Liver (tissue), 9 donors: Measurements from ENCODE around the gene GC. TPM values are rescaled to one million over a fixed set of nuclear protein-coding genes. Genes with fewer than 3 reads are reported as not detected.
"Not testable (repeated sequence)": the region's sequence is repeated elsewhere in the genome, so short reads cannot be mapped to it uniquely, and the experiment has no call there.

Experiments
- DNase-seq: peaks from one replicate; pipeline ENCODE4 v3.0.0-alpha.2; 2017; ENCODE audit warnings: low spot score
- H3K27ac ChIP-seq, 2 donors: one replicate each; pipeline ENCODE4 v1.7.0; 2013; ENCODE audit warnings: inconsistent platforms in 2 of 2, low read length in 2 of 2, control low read depth in 1 of 2, low read depth in 1 of 2, mild to moderate bottlenecking in 1 of 2
- H3K27me3 ChIP-seq, 4 donors: one replicate each; pipeline versions ENCODE4 v1.6.1 to v1.7.0; 2013; ENCODE audit warnings: low read length in 3 of 4, inconsistent platforms in 1 of 4, mild to moderate bottlenecking in 1 of 4, moderate library complexity in 1 of 4; ENCODE audit not compliant: control insufficient read depth in 4 of 4, insufficient read depth in 4 of 4
- H3K36me3 ChIP-seq, 4 donors: one replicate each; pipeline versions ENCODE4 v1.6.1 to v1.7.0; 2013; ENCODE audit warnings: low read length in 3 of 4, mild to moderate bottlenecking in 3 of 4, low read depth in 1 of 4, moderate library complexity in 1 of 4; ENCODE audit not compliant: control insufficient read depth in 4 of 4, insufficient read depth in 3 of 4
- H3K4me1 ChIP-seq, 4 donors: one replicate each; pipeline versions ENCODE4 v1.6.1 to v1.7.0; 2013; ENCODE audit warnings: low read length in 3 of 4, mild to moderate bottlenecking in 3 of 4, moderate library complexity in 1 of 4; ENCODE audit not compliant: control insufficient read depth in 4 of 4, insufficient read depth in 4 of 4
- H3K4me3 ChIP-seq, 3 donors: one replicate each; pipeline versions ENCODE4 v1.6.1 to v1.7.0; 2013; ENCODE audit warnings: low read length in 3 of 3, control low read depth in 1 of 3, low read depth in 1 of 3, mild to moderate bottlenecking in 1 of 3
- H3K9ac ChIP-seq, 2 donors: one replicate each; pipeline ENCODE4 v1.7.0; 2013; ENCODE audit warnings: low read length in 2 of 2, mild to moderate bottlenecking in 2 of 2, moderate library complexity in 2 of 2, control low read depth in 1 of 2, low read depth in 1 of 2
- H3K9me3 ChIP-seq, 4 donors: one replicate each; pipeline versions ENCODE4 v1.6.1 to v1.7.0; 2013; ENCODE audit warnings: low read length in 3 of 4; ENCODE audit not compliant: control insufficient read depth in 4 of 4
- ATF3 ChIP-seq: IDR thresholded peaks from 2 replicates; pipeline ENCODE4 v1.6.1; 2016; ENCODE audit warnings: antibody characterized with exemption
- EGR1 ChIP-seq, 2 donors: IDR thresholded peaks; 2 replicates each; pipeline ENCODE4 v1.6.1; 2016 to 2018; ENCODE audit warnings: antibody characterized with exemption in 2 of 2, low read depth in 2 of 2
- FOXA1 ChIP-seq: IDR thresholded peaks from 2 replicates; pipeline ENCODE4 v1.6.1; 2016; ENCODE audit warnings: antibody characterized with exemption
- FOXA2 ChIP-seq: IDR thresholded peaks from 2 replicates; pipeline ENCODE4 v1.6.1; 2016; ENCODE audit warnings: antibody characterized with exemption
- GABPA ChIP-seq, 2 donors: IDR thresholded peaks in 1 of 2; conservative IDR thresholded peaks in 1 of 2; 2 replicates each; pipeline ENCODE4 v1.6.1; 2016; ENCODE audit warnings: antibody characterized with exemption in 2 of 2, mild to moderate bottlenecking in 1 of 2, moderate library complexity in 1 of 2
- HNF4A ChIP-seq, 2 donors: conservative IDR thresholded peaks; 2 replicates each; pipeline ENCODE4 v1.6.1; 2016; ENCODE audit warnings: antibody characterized with exemption in 2 of 2, mild to moderate bottlenecking in 2 of 2
- HNF4G ChIP-seq: IDR thresholded peaks from 2 replicates; pipeline ENCODE4 v1.6.1; 2016; ENCODE audit warnings: antibody characterized with exemption
- JUND ChIP-seq, 2 donors: IDR thresholded peaks; 2 replicates each; pipeline ENCODE4 v1.6.1; 2016; ENCODE audit warnings: antibody characterized with exemption in 2 of 2
- NR2F2 ChIP-seq: IDR thresholded peaks from 2 replicates; pipeline ENCODE4 v1.6.1; 2016; ENCODE audit warnings: antibody characterized with exemption
- RAD21 ChIP-seq, 2 donors: IDR thresholded peaks; 2 replicates each; pipeline ENCODE4 v1.6.1; 2016; ENCODE audit warnings: antibody characterized with exemption in 2 of 2, mild to moderate bottlenecking in 2 of 2
- REST ChIP-seq: IDR thresholded peaks from 2 replicates; pipeline ENCODE4 v1.6.1; 2016; ENCODE audit warnings: antibody characterized with exemption, mild to moderate bottlenecking
- RXRA ChIP-seq, 2 donors: IDR thresholded peaks; 2 replicates each; pipeline ENCODE4 v1.6.1; 2017 to 2018; ENCODE audit warnings: antibody characterized with exemption in 2 of 2, mild to moderate bottlenecking in 1 of 2
- SP1 ChIP-seq: IDR thresholded peaks from 2 replicates; pipeline ENCODE4 v1.6.1; 2018; ENCODE audit warnings: antibody characterized with exemption, mild to moderate bottlenecking
- TAF1 ChIP-seq: conservative IDR thresholded peaks from 2 replicates; pipeline ENCODE4 v1.6.1; 2016; ENCODE audit warnings: antibody characterized with exemption, mild to moderate bottlenecking
- YY1 ChIP-seq: IDR thresholded peaks from 2 replicates; pipeline ENCODE4 v1.6.1; 2016; ENCODE audit warnings: antibody characterized with exemption, mild to moderate bottlenecking
- ZBTB33 ChIP-seq: IDR thresholded peaks from 2 replicates; pipeline ENCODE4 v1.6.1; 2016; ENCODE audit warnings: antibody characterized with exemption
- WGBS: extraction: QIAGEN DNeasy Blood & Tissue Kit; methylation state at CpG from one replicate; pipeline ENCODE4 v1.1.7; 2013; 5-methylcytosine and 5-hydroxymethylcytosine counted together
- polyA plus RNA-seq, 2 donors: library from polyadenylated mRNA; stranded (reverse) in 1 of 2; unstranded in 1 of 2; fragments of 200-250 nt in 1 of 2; fragments of >200 nt in 1 of 2; fragmentation: Nextera tagmentation in 1 of 2; extraction: Ambion mirVana in 1 of 2; gene quantifications; one replicate each; pipeline versions ENCODE4 v1.2.1 to v1.2.3, GENCODE V29; 2013 to 2015
- total RNA-seq, 2 donors: library from RNA; depleted of rRNA; stranded (reverse); fragments of >200 nt; gene quantifications; one replicate each; pipeline ENCODE4 v1.2.3, GENCODE V29; 2014
- TF ChIP-seq, protein P1 (sequence below): fragments of 150-350 bp; IDR thresholded peaks from 2 replicates; pipeline ENCODE4 v1.5.1; 2017; ENCODE audit warnings: improper control_type of control experiment, low read depth, low read length; ENCODE audit not compliant: missing input control
- TF ChIP-seq, protein P2 (sequence below): IDR thresholded peaks from 2 replicates; pipeline ENCODE4 v1.6.1; 2016; ENCODE audit warnings: antibody characterized with exemption
- donor health status: healthy.
- donor health status: healthy.
- donor health status: healthy.
- donor health status: healthy.
- donor health status: healthy.

The GC gene
- total and polyA plus RNA-seq, 4 donors, result 1,801 to 4,674 (median 2,937) TPM

- H3K9me3 ChIP-seq, H3K9ac ChIP-seq, H3K4me3 ChIP-seq, H3K4me1 ChIP-seq, H3K27me3 ChIP-seq, H3K27ac ChIP-seq, DNase-seq: not testable (repeated sequence)
- TF ChIP-seq HNF4A (conservative IDR thresholded peaks at IDR 0.05) (peak; percentile 64 to 81), YY1 (peak; percentile 6), HNF4G (peak; percentile 16), SP1 (peak; percentile 11)
- 64% methylated on average over 2 of the region's 2 CpGs for WGBS
- peaks cover 0 to 23% (median 19%) of the 10 kb centered on the region in 4 donors for H3K36me3 ChIP-seq
Measured at GRCh38 chr4:71738782-71739181, 45.1 kb downstream of the GC start.

DNA sequence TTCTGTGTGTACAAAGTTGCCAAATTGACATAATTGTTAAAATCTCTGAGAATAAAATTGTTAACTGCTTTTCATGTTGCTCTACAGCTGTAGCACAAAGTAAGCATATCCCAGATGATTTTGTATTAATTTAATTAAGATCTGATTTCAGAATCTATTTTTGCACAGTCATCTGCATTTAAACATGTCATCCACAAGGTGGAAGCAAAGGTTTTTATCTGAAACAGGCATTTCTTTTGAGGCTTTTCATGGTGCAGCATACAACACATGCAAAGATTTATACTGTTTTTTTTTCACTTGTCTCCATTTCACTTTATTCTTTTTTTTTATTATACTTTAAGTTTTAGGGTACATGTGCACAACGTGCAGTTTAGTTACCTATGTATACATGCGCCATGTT, 51.2 kb downstream of the GC start:
- 94% methylated on average over 2 of the region's 2 CpGs for WGBS
- Histone ChIP-seq H3K27ac (no peak overlapping the region), H3K9ac (no peak overlapping the region), H3K4me1 (no peaks in the 10 kb centered on the region), H3K4me3 (no peak overlapping the region), H3K36me3 (no peaks in the 10 kb centered on the region), H3K9me3 (no peaks in the 10 kb centered on the region), H3K27me3 (no peaks in the 10 kb centered on the region)
- TF ChIP-seq, protein P1, sequence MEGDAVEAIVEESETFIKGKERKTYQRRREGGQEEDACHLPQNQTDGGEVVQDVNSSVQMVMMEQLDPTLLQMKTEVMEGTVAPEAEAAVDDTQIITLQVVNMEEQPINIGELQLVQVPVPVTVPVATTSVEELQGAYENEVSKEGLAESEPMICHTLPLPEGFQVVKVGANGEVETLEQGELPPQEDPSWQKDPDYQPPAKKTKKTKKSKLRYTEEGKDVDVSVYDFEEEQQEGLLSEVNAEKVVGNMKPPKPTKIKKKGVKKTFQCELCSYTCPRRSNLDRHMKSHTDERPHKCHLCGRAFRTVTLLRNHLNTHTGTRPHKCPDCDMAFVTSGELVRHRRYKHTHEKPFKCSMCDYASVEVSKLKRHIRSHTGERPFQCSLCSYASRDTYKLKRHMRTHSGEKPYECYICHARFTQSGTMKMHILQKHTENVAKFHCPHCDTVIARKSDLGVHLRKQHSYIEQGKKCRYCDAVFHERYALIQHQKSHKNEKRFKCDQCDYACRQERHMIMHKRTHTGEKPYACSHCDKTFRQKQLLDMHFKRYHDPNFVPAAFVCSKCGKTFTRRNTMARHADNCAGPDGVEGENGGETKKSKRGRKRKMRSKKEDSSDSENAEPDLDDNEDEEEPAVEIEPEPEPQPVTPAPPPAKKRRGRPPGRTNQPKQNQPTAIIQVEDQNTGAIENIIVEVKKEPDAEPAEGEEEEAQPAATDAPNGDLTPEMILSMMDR, result peak; percentile 47
- TF ChIP-seq TAF1 (no peak), RAD21 (IDR thresholded peaks at IDR 0.05) (peak; percentile 75 to 78)
- DNase-seq, result no peak

- Histone ChIP-seq H3K36me3 (no peaks in the 10 kb centered on the region), H3K4me3 (no peak overlapping the region), H3K9ac (no peak overlapping the region), H3K4me1 (no peaks in the 10 kb centered on the region), H3K27me3 (no peaks in the 10 kb centered on the region), H3K9me3 (no peaks in the 10 kb centered on the region), H3K27ac (no peak overlapping the region)
- DNase-seq, result no peak
- WGBS, result 95% methylated on average over 1 of the region's 1 CpG
- no peak for TF ChIP-seq YY1
- TF ChIP-seq TAF1, result no peak
- TF ChIP-seq NR2F2, result no peak
- TF ChIP-seq EGR1 (IDR thresholded peaks at IDR 0.05; ENCODE audit: low read depth in 2 of 2), result no peak
- TF ChIP-seq HNF4G, result no peak
- TF ChIP-seq, protein P1, result no peak
- TF ChIP-seq FOXA1, result no peak
- TF ChIP-seq SP1, result no peak
- TF ChIP-seq RXRA (IDR thresholded peaks at IDR 0.05), result no peak
- TF ChIP-seq RAD21 (IDR thresholded peaks at IDR 0.05), result no peak
- no peak for TF ChIP-seq FOXA2
- no peak for TF ChIP-seq ZBTB33
- TF ChIP-seq JUND (IDR thresholded peaks at IDR 0.05), result no peak
- TF ChIP-seq HNF4A (conservative IDR thresholded peaks at IDR 0.05), result no peak
- TF ChIP-seq REST, result no peak
- TF ChIP-seq GABPA (IDR thresholded peaks at IDR 0.05 in 1 of 2, conservative IDR thresholded peaks at IDR 0.05 in 1 of 2), result no peak
- TF ChIP-seq ATF3, result no peak
- TF ChIP-seq, protein P2, sequence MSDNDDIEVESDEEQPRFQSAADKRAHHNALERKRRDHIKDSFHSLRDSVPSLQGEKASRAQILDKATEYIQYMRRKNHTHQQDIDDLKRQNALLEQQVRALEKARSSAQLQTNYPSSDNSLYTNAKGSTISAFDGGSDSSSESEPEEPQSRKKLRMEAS, result no peak
Measured at GRCh38 chr4:71732066-71732465, 51.8 kb downstream of the GC start.
